ENCODE results near the gene LRRC9. TPM values are rescaled to one million over a fixed set of nuclear protein-coding genes. Genes with fewer than 3 reads are reported as not detected.

The LRRC9 gene
- total and polyA plus RNA-seq, 2 of the 13 experiments (the other 11 are each of a cell fraction or from before 2014, with no cell fraction given), result 0.08 to 0.18 TPM

GRCh38 chr14:59919570-59920377 is at the start of gene LRRC9 (continued):
- 0 out of 2 replicates have a peak, but pooled peaks have one; percentile 52 for TF ChIP-seq IRF9 (CRISPR knock-in tag; IDR thresholded peaks at IDR 0.05; ENCODE audit: borderline replicate concordance)
- TF ChIP-seq FOSL2 (CRISPR knock-in tag; IDR thresholded peaks at IDR 0.05), result peak; percentile 26; the same call in 1 of the 2 replicates
- peak; percentile 98 for TF ChIP-seq ZBTB7A (CRISPR knock-in tag; IDR thresholded peaks at IDR 0.05)
- no peak for TF ChIP-seq MAFF (IDR thresholded peaks at IDR 0.05; ENCODE audit: low read depth, low read length)
- peak; percentile 65; the same call in 1 of the 2 replicates for TF ChIP-seq HINFP (CRISPR knock-in tag; IDR thresholded peaks at IDR 0.05; ENCODE audit: low read depth)
- TF ChIP-seq ZNF407 (CRISPR knock-in tag; IDR thresholded peaks at IDR 0.05; ENCODE audit: not compliant biosample characterization), result no peak
- TF ChIP-seq BRD4 (CRISPR knock-in tag; IDR thresholded peaks at IDR 0.05), result no peak
- TF ChIP-seq CENPBD1 (CRISPR knock-in tag; IDR thresholded peaks at IDR 0.05; ENCODE audit: borderline replicate concordance, low read depth), result no peak
- peak; percentile 74; the same call in 1 of the 2 replicates for TF ChIP-seq FOXK1 (CRISPR knock-in tag; IDR thresholded peaks at IDR 0.05; ENCODE audit: borderline replicate concordance, low read depth)
- no peak for TF ChIP-seq TFE3 (CRISPR knock-in tag; IDR thresholded peaks at IDR 0.05)
- no peak for TF ChIP-seq RFXANK (CRISPR knock-in tag; IDR thresholded peaks at IDR 0.05)
- peak; percentile 65; the same call in 1 of the 2 replicates for TF ChIP-seq GFI1 (CRISPR knock-in tag; IDR thresholded peaks at IDR 0.05; ENCODE audit: borderline replicate concordance)
- TF ChIP-seq ZNF562 (CRISPR knock-in tag; IDR thresholded peaks at IDR 0.05; ENCODE audit: borderline replicate concordance), result no peak
- no peak for TF ChIP-seq ZNF460 (CRISPR knock-in tag; IDR thresholded peaks at IDR 0.05; ENCODE audit: borderline replicate concordance)
- peak; percentile 67 for TF ChIP-seq SAP130 (CRISPR knock-in tag; IDR thresholded peaks at IDR 0.05; ENCODE audit: low read depth)
- TF ChIP-seq ASH2L (IDR thresholded peaks at IDR 0.05; ENCODE audit: insufficient read length, low read depth, low read length), result no peak

Measured in HepG2 (cell line).